ENCODE data around the gene LCE7A.

Gene LCE7A, protein sequence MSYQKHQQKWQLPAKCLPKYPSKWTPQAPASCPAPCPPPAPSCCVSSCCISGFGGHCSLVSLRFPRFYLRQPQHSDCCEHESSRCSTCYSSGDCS

GRCh38 chr1:152859696-152860095, at the start of gene LCE7A:
LCE7A (plus strand) TSS chr1:152859996; CDS start chr1:152860698, 702 bp downstream.
- no peak for DNase-seq

- no peak for DNase-seq
Observed at GRCh38 chr1:152811050-152811449, 48.7 kb upstream of the LCE7A start.

- no peak for DNase-seq
Observed at GRCh38 chr1:152811671-152812070, 48.1 kb upstream of the LCE7A start, which contains the start of gene LCE1B. LCE1B (plus strand) TSS chr1:152811971; CDS start chr1:152812447, 476 bp downstream.

- DNase-seq = no peak
Observed at GRCh38 chr1:152817309-152817708, 42.5 kb upstream of the LCE7A start.

GRCh38 chr1:152823294-152823693, 36.5 kb upstream of the LCE7A start:
- no peak for DNase-seq

DNA sequence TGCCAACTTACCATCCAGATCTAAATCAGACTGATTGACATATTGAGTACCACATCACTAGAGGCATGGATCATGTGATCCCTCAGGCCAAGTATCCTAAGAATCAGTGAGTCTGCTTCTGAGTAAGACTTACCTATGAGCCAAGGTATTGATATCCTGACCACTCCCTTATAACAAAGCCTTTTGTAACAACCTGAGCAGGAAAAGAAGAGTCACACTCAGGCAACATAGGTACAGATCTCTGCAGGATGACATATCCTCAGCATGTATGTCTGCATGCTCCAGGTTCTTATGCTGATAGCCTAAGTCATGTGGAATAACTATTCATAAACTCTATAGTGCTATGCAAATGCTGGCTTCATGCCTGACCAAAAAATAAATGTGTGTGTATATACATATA, 34.8 kb upstream of the LCE7A start:
- no peak for DNase-seq

DNA sequence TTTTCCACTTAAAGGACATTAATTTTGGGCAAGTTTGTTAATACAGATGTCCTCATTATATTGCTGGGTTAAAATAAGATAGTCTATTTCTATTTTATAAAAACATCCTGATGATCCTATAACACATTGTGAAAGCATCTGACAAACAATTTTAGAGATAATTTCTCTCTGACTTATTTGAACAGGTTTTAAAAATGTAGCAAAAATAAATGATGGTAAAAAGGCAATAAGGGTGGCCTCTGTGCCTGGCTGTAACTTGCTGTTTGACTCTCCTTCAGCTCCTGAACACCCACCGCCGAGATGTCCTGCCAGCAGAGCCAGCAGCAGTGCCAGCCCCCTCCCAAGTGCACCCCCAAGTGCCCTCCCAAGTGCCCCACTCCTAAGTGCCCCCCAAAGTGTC, 32.6 kb upstream of the LCE7A start, which contains the start of gene LCE1A:
Gene LCE1A (plus strand): TSS at position 301 of the 400 bp plus-strand sequence. CDS start 0 bp downstream, at position 301.
- DNase-seq = no peak

DNA sequence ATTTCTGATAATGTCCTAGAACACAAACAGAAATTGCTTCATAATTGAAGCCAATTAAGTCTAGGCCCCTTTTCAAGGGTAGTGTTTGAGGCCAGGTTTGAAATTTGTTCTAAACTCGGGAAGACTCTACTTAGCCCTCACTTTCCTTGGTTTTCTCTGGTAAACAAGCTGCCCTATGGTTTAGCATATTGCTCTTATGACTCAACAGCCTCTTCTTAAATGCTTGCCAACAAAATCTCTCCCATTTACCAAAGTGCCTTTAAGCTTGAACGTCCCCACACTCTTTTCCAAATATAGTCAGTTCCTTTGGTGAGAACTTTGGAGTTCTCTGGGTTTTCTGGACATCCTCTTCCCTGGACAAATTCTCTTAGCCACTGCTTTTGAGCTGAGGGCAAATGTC, 22.9 kb upstream of the LCE7A start:
- no peak for DNase-seq

- no peak for DNase-seq
Observed at GRCh38 chr1:152842556-152842955, 17.2 kb upstream of the LCE7A start, which contains the start of gene LCE6A. LCE6A (plus strand) TSS chr1:152842856; CDS start chr1:152843521, 665 bp downstream.

- DNase-seq = no peak
Observed at GRCh38 chr1:152855661-152856060, 4.1 kb upstream of the LCE7A start.

GRCh38 chr1:152858062-152858461, 1.7 kb upstream of the LCE7A start:
- DNase-seq = no peak

DNA sequence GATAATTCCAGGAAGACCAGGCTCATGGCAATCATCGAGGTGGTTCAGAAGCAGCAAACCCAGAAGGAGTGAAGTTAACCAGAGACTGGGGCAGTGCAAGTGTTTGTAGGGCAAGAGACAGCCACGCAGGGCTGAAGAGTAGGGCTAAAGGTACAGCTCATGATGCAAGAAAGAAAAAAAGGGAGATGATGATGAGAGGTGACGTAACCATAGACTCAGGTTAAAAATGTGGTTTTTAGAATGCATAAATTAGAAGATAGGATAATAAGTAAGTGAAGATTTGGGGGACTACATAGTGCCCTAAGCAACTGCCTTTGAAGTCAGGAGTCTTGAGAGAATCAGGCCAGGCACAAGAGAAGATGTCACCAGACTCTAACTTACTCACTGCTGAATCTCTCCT, 333 bp downstream of the LCE7A start:
- no peak for DNase-seq

DNA sequence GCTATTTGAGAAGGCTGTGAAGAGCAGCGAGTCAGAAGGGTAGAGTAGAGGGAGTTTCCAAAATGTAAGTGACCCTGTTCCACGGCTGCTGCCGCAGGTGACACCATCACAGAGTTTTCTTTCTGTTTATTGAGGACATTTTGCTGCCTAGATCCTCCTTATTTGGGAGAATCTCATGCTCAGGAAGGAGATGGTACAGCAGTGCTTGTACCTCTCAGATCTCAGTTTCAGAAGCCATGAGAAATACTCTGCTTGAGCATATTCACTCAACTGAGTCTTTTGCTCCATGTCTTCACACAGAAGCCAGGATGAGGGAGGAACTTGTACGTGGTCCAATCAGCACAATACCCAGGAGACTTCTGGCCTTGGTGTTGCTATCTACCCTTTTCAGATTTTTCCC, 1.6 kb downstream of the LCE7A start:
- DNase-seq = no peak

- DNase-seq = no peak
Observed at GRCh38 chr1:152864443-152864842, 4.6 kb downstream of the LCE7A start.

DNA sequence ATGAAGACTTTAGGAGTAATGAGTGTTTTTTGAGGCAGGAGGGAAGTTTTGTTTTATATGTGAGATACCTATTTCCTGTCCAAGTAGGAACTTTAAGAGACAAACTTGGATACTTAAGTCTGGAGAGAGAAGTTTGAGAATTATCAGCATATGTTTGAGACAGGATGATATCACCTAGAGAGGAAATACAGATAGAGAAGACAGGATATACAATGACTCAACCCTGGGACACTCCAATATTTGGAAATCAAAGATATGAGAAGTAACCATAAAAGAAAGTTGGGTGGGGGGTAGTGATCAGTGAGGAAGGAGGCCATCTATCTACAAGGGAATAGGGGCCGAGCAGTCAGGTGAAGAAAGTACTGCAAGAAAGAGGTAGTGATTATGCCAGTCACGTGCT, 6.5 kb downstream of the LCE7A start:
- no peak for DNase-seq

- no peak for DNase-seq
Observed at GRCh38 chr1:152869808-152870419, 10.1 kb downstream of the LCE7A start.

GRCh38 chr1:152870831-152871730, 11.3 kb downstream of the LCE7A start:
- no peak for DNase-seq

- no peak for DNase-seq
Observed at GRCh38 chr1:152871731-152872126, 11.9 kb downstream of the LCE7A start.

DNA sequence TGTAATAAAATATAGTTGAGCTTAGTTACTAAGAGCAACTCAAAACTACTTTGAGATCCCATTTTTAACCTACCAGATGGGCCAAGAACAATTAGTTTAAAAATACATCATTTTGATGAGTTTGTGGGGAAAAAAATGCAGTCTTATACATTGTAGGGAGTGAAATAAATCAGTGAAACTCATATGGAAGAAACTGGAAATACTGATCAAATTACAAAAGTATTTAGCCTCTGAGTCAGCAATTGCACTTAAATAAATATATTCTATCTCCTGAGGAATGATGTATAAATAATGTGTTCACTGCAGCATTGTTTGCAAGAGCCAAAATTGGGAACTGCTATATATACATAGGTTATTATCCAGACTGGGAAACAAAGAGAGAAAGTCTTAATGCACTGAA, 13.7 kb downstream of the LCE7A start:
- no peak for DNase-seq

DNA sequence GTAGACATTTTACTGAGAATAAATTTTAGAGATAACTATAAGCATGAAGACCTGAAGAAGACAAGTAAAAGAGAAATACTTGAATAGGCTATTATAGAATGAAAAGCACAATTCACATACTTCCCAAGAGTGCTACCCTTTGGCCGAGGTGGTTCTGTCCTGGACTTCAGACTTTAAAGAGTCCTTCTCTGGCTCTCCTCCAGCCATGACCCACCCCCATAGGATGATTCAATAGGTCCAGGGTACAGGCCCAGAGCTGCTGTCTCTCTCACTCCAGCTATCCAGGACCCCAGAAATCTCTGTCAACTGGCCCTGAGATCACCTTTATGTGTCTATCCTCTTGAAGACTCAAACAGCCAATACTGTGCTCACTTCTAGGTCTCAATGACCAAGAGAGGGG, 17.0 kb downstream of the LCE7A start:
- DNase-seq = no peak

DNA sequence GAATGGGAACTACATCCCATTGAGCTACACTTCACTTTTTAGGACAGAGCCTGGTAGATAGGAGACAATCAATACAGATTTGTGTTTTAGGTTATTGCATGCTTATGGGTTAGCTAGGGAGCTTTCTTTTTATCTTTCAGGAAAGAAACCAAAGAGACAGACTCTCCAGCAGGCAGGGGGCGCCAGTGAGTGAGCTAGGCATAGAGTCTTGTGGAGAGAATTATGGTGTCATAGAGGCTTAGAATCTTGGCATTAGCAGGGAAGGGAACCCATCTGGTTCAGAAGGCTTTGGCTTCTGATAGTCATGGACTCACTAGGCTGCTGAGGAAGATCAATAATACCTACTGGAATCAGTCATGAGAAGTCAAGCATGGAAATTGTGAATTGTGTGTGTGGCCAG, 18.2 kb downstream of the LCE7A start, which contains the start of gene SMCP:
Gene SMCP (plus strand): TSS at position 281 of the 400 bp plus-strand sequence. CDS start 6,101 bp downstream, outside the sequence.
- no peak for DNase-seq

DNA sequence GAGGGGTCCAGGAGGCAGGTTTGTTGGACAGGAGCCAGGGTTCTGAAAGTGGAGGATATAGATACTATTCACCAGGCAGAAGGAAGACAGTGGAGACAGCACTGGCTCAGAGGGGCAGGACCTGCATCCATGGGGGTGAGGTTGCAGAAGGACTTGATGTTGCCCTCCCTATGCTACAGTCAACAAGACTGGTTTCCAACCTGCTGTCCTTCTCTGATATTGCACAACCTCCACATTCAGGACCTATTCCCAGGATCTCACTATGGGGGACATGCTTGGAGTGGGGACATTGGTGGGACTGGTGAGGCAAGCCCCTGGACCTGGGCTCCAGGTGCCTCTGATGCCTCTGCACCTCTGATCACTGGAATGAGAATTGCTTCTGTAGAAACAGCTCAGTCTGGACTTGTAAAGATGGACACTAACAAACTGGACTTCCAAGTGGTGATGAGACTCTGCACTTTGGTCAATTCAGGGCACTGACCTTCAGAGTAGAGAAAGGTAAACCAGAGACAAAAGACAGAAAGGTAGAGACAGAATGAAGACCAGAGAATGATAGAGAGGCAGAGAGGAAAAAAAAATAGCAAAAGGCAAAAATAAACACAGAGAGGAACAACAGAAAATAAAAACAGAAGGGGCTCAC, 19.9 kb downstream of the LCE7A start:
- no peak for DNase-seq

- DNase-seq = no peak
Observed at GRCh38 chr1:152880316-152880715, 20.5 kb downstream of the LCE7A start.
